ENCODE measurements around the gene TRIM71.

DNA sequence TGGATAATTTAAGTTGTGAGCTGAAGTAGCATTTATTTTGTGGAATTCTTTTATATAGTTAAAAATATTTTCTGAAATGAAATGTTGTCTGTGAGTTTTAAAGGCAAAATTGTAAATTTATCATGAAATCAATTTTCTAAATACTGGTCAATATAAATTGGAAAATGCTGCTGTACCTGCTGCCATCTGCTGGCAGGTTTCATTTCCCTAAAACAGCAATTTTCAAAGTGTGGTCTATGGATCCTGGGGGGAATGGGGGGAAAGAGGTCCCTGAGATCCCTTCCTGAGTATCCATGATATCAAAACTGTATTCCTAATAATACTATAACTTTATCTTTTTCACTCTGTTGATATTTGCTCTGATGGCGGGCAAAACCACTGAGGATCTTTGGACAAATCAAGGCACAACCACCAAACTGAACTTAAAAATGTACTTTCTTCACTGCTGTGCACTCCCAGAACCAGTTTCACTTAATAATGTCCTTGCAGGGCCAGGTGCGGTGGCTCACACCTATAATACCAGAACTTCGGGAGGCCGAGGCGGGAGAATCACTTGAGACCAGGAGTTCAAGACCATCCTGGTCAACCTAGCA is 116.4 kb downstream of the TRIM71 start:
- TF ChIP-seq POLR2A (IDR thresholded peaks at IDR 0.05) (no peak), EP300 (IDR thresholded peaks at IDR 0.05) (no peak)
- TF ChIP-seq, protein P1, sequence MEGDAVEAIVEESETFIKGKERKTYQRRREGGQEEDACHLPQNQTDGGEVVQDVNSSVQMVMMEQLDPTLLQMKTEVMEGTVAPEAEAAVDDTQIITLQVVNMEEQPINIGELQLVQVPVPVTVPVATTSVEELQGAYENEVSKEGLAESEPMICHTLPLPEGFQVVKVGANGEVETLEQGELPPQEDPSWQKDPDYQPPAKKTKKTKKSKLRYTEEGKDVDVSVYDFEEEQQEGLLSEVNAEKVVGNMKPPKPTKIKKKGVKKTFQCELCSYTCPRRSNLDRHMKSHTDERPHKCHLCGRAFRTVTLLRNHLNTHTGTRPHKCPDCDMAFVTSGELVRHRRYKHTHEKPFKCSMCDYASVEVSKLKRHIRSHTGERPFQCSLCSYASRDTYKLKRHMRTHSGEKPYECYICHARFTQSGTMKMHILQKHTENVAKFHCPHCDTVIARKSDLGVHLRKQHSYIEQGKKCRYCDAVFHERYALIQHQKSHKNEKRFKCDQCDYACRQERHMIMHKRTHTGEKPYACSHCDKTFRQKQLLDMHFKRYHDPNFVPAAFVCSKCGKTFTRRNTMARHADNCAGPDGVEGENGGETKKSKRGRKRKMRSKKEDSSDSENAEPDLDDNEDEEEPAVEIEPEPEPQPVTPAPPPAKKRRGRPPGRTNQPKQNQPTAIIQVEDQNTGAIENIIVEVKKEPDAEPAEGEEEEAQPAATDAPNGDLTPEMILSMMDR (IDR thresholded peaks at IDR 0.05) = peak in 2 of 3 donors; percentile 33 to 52
